Stomach smooth muscle (tissue), 2 donors: ENCODE results near the gene FRMPD4.

Source experiments
- H3K27ac ChIP-seq: one replicate; pipeline ENCODE4 v1.7.0; 2013; ENCODE audit warnings: mild to moderate bottlenecking, low read length, inconsistent platforms
- H3K27me3 ChIP-seq, 2 donors: one replicate each; pipeline ENCODE4 v1.7.0; 2013; ENCODE audit warnings: low read length in 2 of 2; ENCODE audit not compliant: insufficient read depth in 2 of 2, control insufficient read depth in 1 of 2
- H3K36me3 ChIP-seq, 2 donors: one replicate each; pipeline ENCODE4 v1.7.0; 2013; ENCODE audit warnings: low read length in 2 of 2; ENCODE audit not compliant: control insufficient read depth in 2 of 2, insufficient read depth in 2 of 2
- H3K4me1 ChIP-seq: one replicate; pipeline ENCODE4 v1.7.0; 2013; ENCODE audit warnings: low read length; ENCODE audit not compliant: control insufficient read depth, insufficient read depth
- H3K4me3 ChIP-seq, 2 donors: one replicate each; pipeline ENCODE4 v1.7.0; 2013; ENCODE audit warnings: low read length in 2 of 2
- H3K9ac ChIP-seq, 2 donors: one replicate each; pipeline ENCODE4 v1.7.0; 2013; ENCODE audit warnings: low read length in 2 of 2, mild to moderate bottlenecking in 1 of 2
- H3K9me3 ChIP-seq, 2 donors: one replicate each; pipeline ENCODE4 v1.7.0; 2013; ENCODE audit warnings: low read length in 2 of 2; ENCODE audit not compliant: control insufficient read depth in 2 of 2
- donor health status: healthy.
- donor health status: Pancreatic carcinoma.

The FRMPD4 gene

DNA sequence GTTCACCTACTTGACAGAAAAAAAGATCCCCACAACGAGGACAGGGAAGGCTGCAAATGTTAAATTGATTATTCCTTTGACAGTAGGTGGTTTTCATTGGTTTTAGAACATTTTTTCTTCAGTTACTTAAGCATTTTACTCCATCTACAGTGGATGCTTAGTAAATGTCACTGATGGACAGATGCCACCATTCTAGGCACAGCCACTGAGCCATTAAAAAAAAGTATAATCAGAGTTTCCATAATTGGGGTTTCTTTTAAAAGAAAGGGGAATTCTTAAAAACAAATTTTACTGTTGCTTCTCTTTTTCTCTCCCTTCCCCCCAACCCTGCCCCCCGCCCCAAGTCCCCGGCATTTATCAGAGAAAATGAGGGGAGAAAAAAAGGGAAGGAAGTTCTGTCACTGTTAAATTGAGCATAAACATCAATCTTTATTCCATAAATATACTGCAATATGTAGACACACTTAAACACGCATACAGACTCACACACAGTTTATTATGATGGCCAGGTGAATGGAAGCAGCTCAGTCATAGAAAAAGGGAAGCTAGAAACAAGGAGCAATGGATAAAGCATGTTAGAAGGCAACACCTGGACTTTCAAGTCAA, 573.3 kb downstream of the FRMPD4 start:
- no peak overlapping the region for H3K27ac ChIP-seq
- no peak overlapping the region for H3K9ac ChIP-seq
- H3K9me3 ChIP-seq: no peaks in the 10 kb centered on the region
- H3K4me1 ChIP-seq: no peaks in the 10 kb centered on the region
- H3K36me3 ChIP-seq: no peaks in the 10 kb centered on the region
- peaks cover 0 to 2% of the 10 kb centered on the region in 2 donors for H3K27me3 ChIP-seq
- no peak overlapping the region for H3K4me3 ChIP-seq

DNA sequence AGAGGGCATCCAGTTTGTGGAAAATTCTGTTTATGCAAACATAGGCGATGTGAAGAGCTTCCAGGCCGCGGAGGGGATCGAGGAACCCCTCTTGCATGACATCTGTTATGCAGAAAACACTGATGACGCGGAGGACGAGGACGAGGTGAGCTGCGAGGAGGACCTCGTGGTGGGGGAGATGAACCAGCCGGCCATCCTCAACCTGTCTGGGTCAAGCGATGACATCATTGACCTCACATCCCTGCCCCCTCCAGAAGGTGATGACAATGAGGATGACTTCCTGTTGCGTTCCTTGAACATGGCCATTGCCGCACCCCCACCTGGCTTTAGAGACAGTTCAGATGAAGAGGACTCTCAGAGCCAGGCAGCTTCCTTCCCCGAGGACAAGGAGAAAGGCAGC, 578.3 kb downstream of the FRMPD4 start:
- Histone ChIP-seq H3K4me1 (no peaks in the 10 kb centered on the region), H3K27me3 (peaks cover 0 to 6% of the 10 kb centered on the region in 2 donors), H3K9ac (no peak overlapping the region), H3K27ac (no peak overlapping the region), H3K9me3 (no peaks in the 10 kb centered on the region), H3K4me3 (no peak overlapping the region), H3K36me3 (no peaks in the 10 kb centered on the region)

DNA sequence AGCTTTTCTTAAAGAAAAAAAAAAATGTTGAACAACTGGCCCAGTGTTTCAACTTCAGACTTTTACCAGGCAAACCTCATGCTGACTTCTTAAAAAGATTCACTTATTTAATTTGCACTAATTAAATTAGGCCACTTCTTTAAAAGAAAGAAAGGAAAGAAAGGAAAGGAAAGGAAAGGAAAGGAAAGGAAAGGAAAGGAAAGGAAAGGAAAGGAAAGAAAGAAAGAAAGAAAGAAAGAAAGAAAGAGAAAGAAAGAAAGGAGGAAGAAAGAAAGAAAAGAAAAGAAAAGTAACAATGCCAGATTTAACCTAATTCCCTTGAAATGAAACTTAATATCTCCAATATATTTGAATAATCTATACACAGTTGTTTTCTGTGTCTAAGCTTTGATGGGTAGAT, 581.6 kb downstream of the FRMPD4 start:
- Histone ChIP-seq H3K4me3 (no peak overlapping the region), H3K27ac (no peak overlapping the region), H3K27me3 (peaks cover 0 to 6% of the 10 kb centered on the region in 2 donors), H3K4me1 (no peaks in the 10 kb centered on the region), H3K9ac (no peak overlapping the region), H3K9me3 (no peaks in the 10 kb centered on the region), H3K36me3 (no peaks in the 10 kb centered on the region)

DNA sequence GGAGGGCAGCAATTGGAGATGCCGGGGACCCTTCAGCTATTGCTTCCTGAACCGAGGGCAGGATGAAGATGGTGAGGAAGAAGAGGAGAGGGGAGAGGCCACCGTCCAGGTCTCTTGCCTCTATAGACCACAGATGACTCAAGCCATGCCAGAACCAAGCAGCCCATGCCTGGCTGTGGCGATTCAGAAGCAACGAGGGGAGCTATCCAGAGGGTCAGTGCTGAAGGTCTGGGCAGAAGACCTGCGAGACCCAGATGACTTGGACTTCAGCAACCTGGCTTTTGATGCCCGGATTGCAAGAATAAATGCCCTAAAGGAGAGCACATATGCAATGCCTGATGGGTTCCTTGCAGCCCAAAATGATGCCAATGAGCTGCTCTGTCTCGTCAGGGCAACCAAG, 582.8 kb downstream of the FRMPD4 start:
- H3K4me1 ChIP-seq: no peaks in the 10 kb centered on the region
- H3K9ac ChIP-seq: no peak overlapping the region
- no peak overlapping the region for H3K4me3 ChIP-seq
- peaks cover 0 to 6% of the 10 kb centered on the region in 2 donors for H3K27me3 ChIP-seq
- no peaks in the 10 kb centered on the region for H3K9me3 ChIP-seq
- no peak overlapping the region for H3K27ac ChIP-seq
- H3K36me3 ChIP-seq: no peaks in the 10 kb centered on the region

DNA sequence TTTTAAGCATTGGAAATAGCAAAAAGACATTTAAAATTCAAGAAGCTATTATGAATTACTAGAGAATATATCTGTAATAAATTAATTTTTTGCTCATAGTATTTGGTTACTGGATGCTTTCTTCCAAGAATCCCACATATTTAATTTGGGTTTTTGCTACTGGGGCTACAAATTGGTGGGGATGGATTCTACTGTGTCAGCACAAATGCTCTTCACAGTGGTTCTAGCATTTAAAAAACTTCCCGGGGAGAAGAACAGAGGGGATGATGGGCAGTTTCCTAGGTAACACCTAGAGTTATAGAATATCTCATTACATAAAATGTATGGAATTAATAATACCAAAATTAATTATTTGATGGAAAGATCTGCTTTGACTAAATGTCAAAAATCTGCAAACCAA, 584.0 kb downstream of the FRMPD4 start:
- Histone ChIP-seq H3K27me3 (peaks cover 0 to 6% of the 10 kb centered on the region in 2 donors), H3K36me3 (no peaks in the 10 kb centered on the region), H3K4me3 (no peak overlapping the region), H3K4me1 (no peaks in the 10 kb centered on the region), H3K9me3 (no peaks in the 10 kb centered on the region), H3K9ac (no peak overlapping the region), H3K27ac (no peak overlapping the region)

DNA sequence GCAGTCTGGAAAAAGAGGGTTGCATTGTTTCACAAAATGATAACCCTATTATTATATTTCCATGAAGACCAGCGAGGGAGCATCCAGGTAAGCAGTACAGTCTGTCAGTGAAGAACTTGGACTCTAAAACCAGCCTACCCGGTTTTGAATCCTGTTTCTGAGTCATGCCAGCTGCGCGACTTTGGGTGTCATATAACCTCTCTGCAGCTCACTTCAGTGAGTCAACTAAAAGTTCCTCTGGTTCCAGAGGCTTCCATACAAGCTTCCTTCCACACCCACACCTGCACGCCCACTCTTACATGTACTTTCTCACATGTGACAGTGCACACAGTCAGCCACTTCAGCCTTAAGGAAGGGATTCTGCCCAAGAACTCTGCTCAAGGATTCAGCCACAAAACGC, 603.1 kb downstream of the FRMPD4 start:
- no peak overlapping the region for H3K9ac ChIP-seq
- H3K4me1 ChIP-seq: no peaks in the 10 kb centered on the region
- no peak overlapping the region for H3K27ac ChIP-seq
- H3K9me3 ChIP-seq: no peaks in the 10 kb centered on the region
- H3K4me3 ChIP-seq: no peak overlapping the region
- H3K36me3 ChIP-seq: no peaks in the 10 kb centered on the region
- H3K27me3 ChIP-seq: no peaks in the 10 kb centered on the region

DNA sequence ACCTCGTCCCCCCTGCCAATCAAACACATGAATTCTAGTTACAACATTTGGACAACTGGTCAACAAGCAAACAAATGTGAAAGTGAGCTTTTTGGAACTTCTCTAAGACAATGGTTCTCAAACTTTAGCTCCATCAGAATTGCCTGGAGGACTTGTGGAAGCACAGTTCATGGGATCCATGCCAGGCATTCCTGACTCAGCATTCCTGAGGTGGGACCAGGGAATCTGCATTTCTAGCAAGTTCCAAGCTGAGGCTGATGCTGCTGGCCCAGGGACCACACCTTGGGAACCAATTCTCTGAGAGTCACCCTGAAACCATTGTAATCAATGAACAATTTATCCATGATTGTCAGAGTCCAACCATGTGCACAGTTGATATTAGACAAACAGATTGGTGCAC, 609.2 kb downstream of the FRMPD4 start:
- no peak overlapping the region for H3K9ac ChIP-seq
- H3K36me3 ChIP-seq: no peaks in the 10 kb centered on the region
- peaks cover 0 to 6% of the 10 kb centered on the region in 2 donors for H3K9me3 ChIP-seq
- no peaks in the 10 kb centered on the region for H3K27me3 ChIP-seq
- no peak overlapping the region for H3K4me3 ChIP-seq
- H3K27ac ChIP-seq: no peak overlapping the region
- no peaks in the 10 kb centered on the region for H3K4me1 ChIP-seq

DNA sequence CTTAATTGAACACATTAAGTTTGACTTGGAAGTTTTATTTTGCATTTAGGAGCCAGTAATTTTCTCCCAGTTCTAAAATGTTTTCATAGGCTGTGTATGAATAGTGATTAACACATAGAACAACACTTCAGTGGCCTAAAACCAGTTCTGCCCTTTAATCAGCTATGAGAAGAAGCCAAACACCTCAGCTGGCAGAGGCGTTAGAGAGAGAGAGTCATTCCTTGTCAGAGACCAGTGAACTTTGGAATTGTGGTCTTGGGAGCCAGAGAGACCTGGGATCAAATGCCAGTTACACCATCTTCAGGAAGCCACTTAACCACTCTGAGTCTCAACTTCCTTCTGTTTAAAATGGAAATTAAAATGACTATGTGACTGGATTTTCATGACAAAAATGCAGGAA, 613.6 kb downstream of the FRMPD4 start:
- Histone ChIP-seq H3K9me3 (peaks cover 0 to 11% of the 10 kb centered on the region in 2 donors), H3K4me1 (no peaks in the 10 kb centered on the region), H3K27me3 (no peaks in the 10 kb centered on the region), H3K36me3 (no peaks in the 10 kb centered on the region), H3K9ac (no peak overlapping the region), H3K27ac (no peak overlapping the region), H3K4me3 (no peak overlapping the region)

DNA sequence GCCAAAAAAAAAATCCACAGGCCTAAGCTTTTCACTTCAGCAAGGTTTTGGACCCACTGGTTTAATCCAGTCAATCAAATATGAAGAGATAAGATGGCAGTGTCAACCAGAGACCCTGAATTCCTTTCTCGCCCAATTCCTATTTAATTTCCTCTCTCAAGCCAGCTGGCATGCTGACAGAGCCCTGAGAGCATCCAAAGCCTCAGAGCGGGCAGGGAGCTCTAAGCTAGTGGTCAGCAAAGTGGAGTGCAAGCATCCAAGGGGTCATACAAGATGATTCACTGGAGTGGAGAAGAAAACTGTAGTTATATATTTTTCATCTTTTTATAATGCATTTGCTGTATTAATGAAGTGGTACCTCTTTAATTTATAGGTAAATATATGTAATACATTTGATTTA, 615.1 kb downstream of the FRMPD4 start:
- H3K4me3 ChIP-seq: no peak overlapping the region
- peaks cover 0 to 11% of the 10 kb centered on the region in 2 donors for H3K9me3 ChIP-seq
- no peak overlapping the region for H3K27ac ChIP-seq
- H3K27me3 ChIP-seq: peaks cover 0 to 2% of the 10 kb centered on the region in 2 donors
- no peaks in the 10 kb centered on the region for H3K36me3 ChIP-seq
- H3K9ac ChIP-seq: no peak overlapping the region
- H3K4me1 ChIP-seq: no peaks in the 10 kb centered on the region

DNA sequence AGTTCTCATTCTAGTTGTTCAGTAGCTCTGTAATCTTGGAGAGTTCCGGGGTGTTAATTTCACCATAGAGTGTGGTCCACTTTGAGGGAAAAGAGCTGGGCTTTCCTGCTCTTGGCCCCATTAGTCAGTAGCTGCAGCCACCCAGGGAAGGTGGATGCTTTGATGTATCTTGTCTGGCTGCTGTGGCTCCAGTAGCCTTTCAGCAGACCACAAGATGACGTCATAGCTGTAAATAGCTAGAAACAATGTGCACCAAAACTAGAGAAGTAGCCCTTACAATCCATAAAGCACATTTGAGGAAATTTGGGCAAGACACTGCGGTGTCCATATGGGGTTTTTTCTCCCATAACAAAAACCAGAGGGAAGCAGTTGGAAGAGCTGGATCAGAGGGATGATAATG, 620.0 kb downstream of the FRMPD4 start:
- H3K36me3 ChIP-seq: no peaks in the 10 kb centered on the region
- no peak overlapping the region for H3K4me3 ChIP-seq
- peaks cover 0 to 4% of the 10 kb centered on the region in 2 donors for H3K27me3 ChIP-seq
- no peak overlapping the region for H3K27ac ChIP-seq
- H3K9me3 ChIP-seq: peaks cover 0 to 7% of the 10 kb centered on the region in 2 donors
- no peak overlapping the region for H3K9ac ChIP-seq
- H3K4me1 ChIP-seq: no peaks in the 10 kb centered on the region

DNA sequence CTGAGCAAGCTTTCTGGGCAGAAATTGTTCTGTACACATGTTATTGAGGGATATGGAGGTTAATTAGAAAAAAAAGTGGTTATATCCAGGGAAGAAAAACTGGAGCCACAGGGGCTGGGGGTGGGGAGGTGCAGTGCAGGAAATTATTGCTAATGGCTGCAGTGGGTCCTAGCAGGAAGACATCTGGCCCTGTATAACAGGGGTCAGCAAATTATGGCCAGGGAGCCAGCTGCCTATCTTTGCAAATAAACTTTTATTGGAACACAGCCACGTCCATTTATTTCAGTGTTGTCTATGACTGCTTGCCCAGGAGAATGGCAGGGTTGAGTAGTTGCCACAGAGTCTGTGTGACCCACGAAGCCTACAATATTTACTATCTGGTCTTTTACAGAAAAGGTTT, 629.6 kb downstream of the FRMPD4 start:
- H3K27me3 ChIP-seq: peaks cover 0 to 15% of the 10 kb centered on the region in 2 donors
- no peak overlapping the region for H3K9ac ChIP-seq
- H3K36me3 ChIP-seq: no peaks in the 10 kb centered on the region
- no peak overlapping the region for H3K4me3 ChIP-seq
- peaks cover 0 to 2% of the 10 kb centered on the region in 2 donors for H3K9me3 ChIP-seq
- H3K4me1 ChIP-seq: no peaks in the 10 kb centered on the region
- no peak overlapping the region for H3K27ac ChIP-seq
